ENCODE results near the gene CHMP3. TPM values are rescaled to one million over a fixed set of nuclear protein-coding genes. Genes with fewer than 3 reads are reported as not detected.

CHMP3 gene
- total and polyA plus RNA-seq, 2 of the 8 experiments (the other 6 are each of a cell fraction or from before 2014, with no cell fraction given): 11.7 to 21.9 TPM

DNA sequence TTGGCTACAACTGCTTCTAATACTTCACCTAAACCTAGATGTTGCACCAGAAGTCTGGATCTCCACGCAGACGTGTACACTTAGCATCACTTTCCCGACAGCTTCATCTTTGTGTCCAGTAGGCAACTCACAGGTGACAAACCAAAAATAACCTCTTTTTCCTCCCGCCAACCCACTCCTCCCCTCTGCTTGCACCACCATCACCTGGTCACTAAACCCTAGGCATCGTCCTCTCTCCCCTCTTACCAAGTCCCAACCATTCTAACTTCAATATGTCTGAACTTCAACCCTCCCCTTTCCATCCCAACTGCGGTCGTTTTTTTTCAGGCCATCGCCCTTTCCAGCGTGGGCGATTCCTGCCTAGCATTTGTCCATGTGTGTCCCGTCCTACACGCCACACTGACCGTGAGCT lies 413 bp upstream of the CHMP3 start (continued):
- TF ChIP-seq, protein P1, sequence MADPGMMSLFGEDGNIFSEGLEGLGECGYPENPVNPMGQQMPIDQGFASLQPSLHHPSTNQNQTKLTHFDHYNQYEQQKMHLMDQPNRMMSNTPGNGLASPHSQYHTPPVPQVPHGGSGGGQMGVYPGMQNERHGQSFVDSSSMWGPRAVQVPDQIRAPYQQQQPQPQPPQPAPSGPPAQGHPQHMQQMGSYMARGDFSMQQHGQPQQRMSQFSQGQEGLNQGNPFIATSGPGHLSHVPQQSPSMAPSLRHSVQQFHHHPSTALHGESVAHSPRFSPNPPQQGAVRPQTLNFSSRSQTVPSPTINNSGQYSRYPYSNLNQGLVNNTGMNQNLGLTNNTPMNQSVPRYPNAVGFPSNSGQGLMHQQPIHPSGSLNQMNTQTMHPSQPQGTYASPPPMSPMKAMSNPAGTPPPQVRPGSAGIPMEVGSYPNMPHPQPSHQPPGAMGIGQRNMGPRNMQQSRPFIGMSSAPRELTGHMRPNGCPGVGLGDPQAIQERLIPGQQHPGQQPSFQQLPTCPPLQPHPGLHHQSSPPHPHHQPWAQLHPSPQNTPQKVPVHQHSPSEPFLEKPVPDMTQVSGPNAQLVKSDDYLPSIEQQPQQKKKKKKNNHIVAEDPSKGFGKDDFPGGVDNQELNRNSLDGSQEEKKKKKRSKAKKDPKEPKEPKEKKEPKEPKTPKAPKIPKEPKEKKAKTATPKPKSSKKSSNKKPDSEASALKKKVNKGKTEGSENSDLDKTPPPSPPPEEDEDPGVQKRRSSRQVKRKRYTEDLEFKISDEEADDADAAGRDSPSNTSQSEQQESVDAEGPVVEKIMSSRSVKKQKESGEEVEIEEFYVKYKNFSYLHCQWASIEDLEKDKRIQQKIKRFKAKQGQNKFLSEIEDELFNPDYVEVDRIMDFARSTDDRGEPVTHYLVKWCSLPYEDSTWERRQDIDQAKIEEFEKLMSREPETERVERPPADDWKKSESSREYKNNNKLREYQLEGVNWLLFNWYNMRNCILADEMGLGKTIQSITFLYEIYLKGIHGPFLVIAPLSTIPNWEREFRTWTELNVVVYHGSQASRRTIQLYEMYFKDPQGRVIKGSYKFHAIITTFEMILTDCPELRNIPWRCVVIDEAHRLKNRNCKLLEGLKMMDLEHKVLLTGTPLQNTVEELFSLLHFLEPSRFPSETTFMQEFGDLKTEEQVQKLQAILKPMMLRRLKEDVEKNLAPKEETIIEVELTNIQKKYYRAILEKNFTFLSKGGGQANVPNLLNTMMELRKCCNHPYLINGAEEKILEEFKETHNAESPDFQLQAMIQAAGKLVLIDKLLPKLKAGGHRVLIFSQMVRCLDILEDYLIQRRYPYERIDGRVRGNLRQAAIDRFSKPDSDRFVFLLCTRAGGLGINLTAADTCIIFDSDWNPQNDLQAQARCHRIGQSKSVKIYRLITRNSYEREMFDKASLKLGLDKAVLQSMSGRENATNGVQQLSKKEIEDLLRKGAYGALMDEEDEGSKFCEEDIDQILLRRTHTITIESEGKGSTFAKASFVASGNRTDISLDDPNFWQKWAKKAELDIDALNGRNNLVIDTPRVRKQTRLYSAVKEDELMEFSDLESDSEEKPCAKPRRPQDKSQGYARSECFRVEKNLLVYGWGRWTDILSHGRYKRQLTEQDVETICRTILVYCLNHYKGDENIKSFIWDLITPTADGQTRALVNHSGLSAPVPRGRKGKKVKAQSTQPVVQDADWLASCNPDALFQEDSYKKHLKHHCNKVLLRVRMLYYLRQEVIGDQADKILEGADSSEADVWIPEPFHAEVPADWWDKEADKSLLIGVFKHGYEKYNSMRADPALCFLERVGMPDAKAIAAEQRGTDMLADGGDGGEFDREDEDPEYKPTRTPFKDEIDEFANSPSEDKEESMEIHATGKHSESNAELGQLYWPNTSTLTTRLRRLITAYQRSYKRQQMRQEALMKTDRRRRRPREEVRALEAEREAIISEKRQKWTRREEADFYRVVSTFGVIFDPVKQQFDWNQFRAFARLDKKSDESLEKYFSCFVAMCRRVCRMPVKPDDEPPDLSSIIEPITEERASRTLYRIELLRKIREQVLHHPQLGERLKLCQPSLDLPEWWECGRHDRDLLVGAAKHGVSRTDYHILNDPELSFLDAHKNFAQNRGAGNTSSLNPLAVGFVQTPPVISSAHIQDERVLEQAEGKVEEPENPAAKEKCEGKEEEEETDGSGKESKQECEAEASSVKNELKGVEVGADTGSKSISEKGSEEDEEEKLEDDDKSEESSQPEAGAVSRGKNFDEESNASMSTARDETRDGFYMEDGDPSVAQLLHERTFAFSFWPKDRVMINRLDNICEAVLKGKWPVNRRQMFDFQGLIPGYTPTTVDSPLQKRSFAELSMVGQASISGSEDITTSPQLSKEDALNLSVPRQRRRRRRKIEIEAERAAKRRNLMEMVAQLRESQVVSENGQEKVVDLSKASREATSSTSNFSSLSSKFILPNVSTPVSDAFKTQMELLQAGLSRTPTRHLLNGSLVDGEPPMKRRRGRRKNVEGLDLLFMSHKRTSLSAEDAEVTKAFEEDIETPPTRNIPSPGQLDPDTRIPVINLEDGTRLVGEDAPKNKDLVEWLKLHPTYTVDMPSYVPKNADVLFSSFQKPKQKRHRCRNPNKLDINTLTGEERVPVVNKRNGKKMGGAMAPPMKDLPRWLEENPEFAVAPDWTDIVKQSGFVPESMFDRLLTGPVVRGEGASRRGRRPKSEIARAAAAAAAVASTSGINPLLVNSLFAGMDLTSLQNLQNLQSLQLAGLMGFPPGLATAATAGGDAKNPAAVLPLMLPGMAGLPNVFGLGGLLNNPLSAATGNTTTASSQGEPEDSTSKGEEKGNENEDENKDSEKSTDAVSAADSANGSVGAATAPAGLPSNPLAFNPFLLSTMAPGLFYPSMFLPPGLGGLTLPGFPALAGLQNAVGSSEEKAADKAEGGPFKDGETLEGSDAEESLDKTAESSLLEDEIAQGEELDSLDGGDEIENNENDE (IDR thresholded peaks at IDR 0.05; ENCODE audit: insufficient replicate concordance, low read length): no peak

All from H1 (cell line).